GDM1 (cell line): Measurements from ENCODE around the gene MIA2.
"Not testable (repeated sequence)": the region's sequence is repeated elsewhere in the genome, so short reads cannot be mapped to it uniquely, and the experiment has no call there.

Experiments
- DNase-seq: peaks from one replicate; lab custom pipeline; 2025; lab: John Stamatoyannopoulos, UW

Gene MIA2

GRCh38 chr14:39341126-39341525 is 107.4 kb downstream of the MIA2 start:
- not testable (repeated sequence) for DNase-seq

GRCh38 chr14:39342768-39343167 is 109.1 kb downstream of the MIA2 start:
- DNase-seq: no peak

GRCh38 chr14:39343614-39344013 is 109.9 kb downstream of the MIA2 start:
- DNase-seq: no peak

- DNase-seq: no peak
These were observed 117.2 kb downstream of the MIA2 start for GRCh38 chr14:39350866-39351265.

GRCh38 chr14:39351708-39352107 is 118.0 kb downstream of the MIA2 start:
- no peak for DNase-seq

GRCh38 chr14:39359069-39359468 is 125.4 kb downstream of the MIA2 start:
- not testable (repeated sequence) for DNase-seq

- no peak for DNase-seq
These were observed 126.6 kb downstream of the MIA2 start for GRCh38 chr14:39360316-39360715.

- DNase-seq: not testable (repeated sequence)
These were observed 127.8 kb downstream of the MIA2 start for GRCh38 chr14:39361556-39361955.

GRCh38 chr14:39364509-39364908 is 130.8 kb downstream of the MIA2 start:
- DNase-seq: no peak

GRCh38 chr14:39365354-39365753 is 131.6 kb downstream of the MIA2 start:
- DNase-seq: no peak

GRCh38 chr14:39366460-39367386 is 133.0 kb downstream of the MIA2 start:
- DNase-seq: no peak

- DNase-seq: no peak
These were observed 133.7 kb downstream of the MIA2 start for GRCh38 chr14:39367387-39367751.

GRCh38 chr14:39368261-39368959 is 134.7 kb downstream of the MIA2 start:
- DNase-seq: peak; percentile 11

GRCh38 chr14:39369029-39369428 is 135.3 kb downstream of the MIA2 start:
- no peak for DNase-seq

GRCh38 chr14:39370415-39370814 is 136.7 kb downstream of the MIA2 start:
- DNase-seq: no peak

GRCh38 chr14:39372656-39373055 is 138.9 kb downstream of the MIA2 start:
- DNase-seq: no peak

GRCh38 chr14:39374851-39375250 is 141.1 kb downstream of the MIA2 start:
- no peak for DNase-seq

- DNase-seq: no peak
These were observed 143.1 kb downstream of the MIA2 start for GRCh38 chr14:39376667-39377403.

GRCh38 chr14:39381366-39381765 is 147.7 kb downstream of the MIA2 start:
- DNase-seq: no peak

GRCh38 chr14:39382463-39382862 is 148.7 kb downstream of the MIA2 start:
- DNase-seq: no peak

GRCh38 chr14:39383026-39383660 is 149.4 kb downstream of the MIA2 start:
- DNase-seq: no peak

GRCh38 chr14:39383741-39384140 is 150.0 kb downstream of the MIA2 start:
- no peak for DNase-seq
